ENCODE results near the gene NFX1.

Gene NFX1

DNA sequence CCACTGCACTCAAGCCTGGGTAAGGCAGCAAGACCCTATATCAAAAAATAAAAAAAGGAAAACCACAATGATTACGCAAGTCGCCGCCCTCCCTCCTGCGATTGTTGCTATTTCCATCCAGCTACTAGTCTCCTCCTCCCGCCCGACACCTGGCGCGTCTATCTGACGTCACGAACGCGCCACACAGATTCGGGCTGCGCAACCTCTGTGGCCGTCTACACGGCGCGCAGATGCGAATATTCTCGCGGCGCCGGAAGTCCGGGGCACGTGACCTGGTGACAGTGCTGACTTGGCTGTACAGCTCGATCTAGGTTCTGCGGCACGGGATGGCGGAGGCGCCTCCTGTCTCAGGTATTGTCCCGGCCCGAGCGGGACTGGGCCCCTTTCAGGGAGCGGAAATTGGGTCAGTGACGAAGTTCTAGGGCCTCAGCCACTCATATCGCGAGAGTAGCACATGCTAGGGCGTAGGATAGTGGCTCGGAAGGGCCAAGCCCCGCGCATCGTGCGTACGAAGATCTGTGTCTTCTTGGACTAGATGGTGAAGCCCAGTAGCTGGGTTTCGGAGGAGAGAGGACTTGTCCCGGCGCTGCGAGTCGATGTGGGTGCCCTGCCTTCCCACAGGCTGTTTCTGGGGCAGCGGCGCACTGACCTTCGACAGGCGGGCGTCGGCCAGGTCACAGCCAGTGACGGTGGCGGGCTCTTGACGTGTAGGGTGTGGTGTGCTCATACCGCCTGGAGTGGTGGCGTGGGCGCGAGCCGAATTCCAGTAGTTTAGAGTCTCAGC lies at the start of gene NFX1:
Gene NFX1, plus strand, starts transcription at position 270 of the 784 bp plus-strand sequence. Its CDS starts 57 bp downstream, at position 327.
- DNase-seq, result peak; percentile 95 to 98

DNA sequence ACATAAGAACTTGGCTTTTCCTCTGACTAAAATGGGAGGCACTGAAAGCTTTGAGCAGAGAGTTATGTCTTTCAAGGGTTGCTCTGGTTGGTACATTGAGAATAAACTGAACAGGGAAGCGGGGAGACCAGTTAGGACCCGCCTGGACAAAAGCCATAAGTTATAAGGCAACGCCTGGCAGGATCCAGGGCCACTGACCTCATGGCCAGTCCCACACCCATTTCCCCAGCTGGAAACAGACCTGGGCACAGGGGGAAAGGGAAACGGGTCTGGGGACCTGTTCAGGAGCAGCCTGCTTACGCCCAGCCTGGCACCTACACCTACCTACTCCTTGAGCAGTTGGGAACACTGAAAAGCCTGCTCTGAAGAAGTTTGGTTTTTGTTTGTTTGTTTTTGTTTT lies 49.0 kb upstream of the NFX1 start:
- no peak for DNase-seq

DNA sequence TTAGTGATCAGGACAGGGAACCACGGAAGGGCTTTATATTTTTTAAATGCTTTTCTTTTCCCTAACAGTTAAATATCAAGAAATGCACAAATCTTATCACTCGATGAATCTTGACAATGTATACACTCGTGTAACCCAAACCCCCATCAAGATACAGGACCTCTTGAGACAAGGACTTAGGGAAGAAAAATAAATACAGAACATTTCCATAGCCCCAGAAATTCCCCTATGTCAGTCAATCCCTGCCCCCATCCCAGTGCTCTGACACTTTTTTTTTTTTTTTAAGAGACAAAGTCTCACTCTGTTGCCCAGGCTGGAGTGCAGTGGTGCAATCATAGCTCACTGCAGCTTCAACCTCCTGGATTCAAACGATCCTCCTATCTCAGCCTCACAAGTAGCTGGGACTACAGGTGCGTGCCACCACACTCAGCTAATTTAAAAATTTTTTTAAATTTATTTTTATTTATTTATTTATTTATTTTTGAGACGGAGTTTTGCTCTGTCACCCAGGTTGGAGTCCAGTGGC lies 47.6 kb upstream of the NFX1 start:
- no peak for DNase-seq

DNA sequence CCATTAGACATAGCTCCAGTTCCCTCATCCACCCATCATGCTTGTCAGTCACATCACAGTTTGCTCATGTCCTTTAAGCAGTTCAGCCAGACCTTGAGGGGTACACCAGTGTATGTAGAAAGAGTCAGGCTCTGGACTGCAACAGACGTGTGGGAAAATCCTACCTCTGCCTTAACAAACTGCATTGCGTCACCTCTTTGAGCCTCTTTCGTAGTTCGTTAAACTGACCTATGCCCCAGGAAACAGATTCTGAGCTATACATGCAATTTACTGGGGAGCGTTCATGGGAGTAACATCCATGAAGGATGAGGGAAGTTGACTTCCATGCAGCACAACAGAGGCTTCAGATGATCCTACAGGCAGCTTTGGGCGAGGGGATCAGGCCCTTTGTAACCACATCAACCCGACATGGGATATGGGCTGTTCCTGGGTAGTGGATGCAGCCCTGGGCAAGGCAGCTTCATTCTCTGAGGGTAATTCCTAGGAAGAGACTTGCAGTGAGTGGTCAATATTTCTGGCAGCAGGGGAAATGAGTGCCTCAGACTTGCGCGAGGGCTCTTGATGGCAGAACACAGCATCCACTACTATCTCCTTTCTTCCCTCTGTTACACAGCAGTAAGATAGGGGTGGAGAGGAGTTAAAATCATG lies 46.1 kb upstream of the NFX1 start:
- DNase-seq, result no peak

DNA sequence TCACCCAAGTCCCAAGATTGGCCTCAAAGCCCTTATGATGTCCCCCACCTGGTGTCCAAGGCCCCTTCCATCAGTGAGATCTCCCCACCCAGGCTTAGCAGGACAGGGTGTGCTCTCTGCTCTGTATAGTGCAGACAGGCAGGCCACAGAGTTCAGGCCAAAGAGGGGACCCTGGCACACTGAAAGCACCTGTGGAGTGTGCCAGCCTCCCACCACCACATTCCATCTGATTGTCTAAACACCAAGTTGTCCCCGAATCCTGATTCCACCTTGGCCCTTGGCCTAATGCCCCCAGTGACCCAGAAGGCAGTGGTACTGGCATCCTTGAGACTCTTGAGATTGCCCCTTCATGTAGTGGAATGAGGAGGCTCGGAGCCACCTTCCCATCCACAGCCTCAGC lies 45.0 kb upstream of the NFX1 start:
- DNase-seq, result no peak

DNA sequence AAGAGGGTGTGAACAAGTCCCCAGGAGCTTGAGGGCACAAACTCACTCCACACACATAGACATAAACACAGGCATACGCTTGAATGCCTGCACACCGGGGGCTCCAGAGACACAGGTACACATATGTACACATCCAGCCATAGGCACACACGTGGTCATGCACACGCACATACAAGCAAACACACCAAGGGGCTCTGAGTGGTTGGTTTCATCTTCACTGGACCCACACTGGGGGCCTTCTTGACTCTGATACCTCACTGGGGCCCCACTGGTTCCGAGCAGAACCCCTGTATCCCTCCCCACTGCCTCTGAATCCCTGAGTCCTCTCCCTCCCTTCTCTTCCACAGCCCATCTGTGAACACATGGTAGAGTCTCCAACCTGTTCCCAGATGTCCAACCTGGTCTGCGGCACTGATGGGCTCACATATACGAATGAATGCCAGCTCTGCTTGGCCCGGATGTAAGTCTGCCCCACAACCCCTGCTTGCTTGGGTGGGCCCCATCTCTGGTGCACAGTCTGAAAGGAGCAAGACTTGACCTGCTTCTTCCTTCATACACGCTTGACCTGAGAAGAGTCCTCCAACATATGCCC lies 44.0 kb upstream of the NFX1 start:
- no peak for DNase-seq

DNA sequence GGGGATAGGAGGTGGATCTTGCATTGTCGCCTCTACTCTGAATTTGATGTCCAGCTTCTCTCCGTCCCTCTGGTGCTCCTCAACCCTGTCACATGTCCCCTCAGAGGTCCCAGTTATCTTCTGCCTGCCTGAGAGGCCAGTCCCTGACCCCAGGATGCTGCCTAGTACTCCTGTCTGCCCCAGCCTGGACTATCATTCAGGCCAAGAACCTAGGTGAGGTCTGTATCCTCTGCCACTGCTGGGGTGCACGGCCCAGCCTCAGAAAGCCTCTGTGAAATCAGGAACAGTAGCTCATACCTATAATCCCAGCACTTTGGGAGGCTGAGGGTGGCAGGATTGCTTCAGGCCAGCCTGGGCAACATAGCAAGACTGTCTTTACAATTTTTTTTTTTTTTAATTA lies 41.7 kb upstream of the NFX1 start:
- DNase-seq, result no peak

DNA sequence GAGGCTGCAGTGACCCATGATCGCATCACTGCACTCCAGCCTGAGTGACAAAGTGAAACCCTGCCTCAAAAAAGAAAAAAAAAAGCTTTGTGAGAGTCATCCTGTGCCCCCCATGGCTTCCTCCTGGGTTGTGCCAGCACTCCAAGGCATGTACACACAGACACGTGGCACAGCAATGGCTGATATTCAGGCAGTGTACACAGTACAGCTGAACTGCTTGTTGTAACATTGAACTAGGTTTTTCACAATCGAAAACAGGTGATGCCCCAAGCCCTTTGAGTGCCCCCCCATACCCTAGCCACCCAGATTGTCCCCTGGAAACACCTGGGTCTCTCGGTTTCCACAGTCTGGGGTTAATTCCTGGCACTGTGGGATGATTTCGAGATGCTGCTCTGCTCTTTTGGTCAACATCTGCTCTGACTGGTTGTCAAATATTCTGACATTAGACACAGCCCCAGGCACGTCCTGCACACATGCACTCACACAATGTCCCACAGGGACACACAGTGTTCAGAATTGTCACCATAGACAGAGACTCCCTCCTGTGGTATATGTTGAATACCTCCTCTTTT lies 41.1 kb upstream of the NFX1 start:
- DNase-seq, result no peak

DNA sequence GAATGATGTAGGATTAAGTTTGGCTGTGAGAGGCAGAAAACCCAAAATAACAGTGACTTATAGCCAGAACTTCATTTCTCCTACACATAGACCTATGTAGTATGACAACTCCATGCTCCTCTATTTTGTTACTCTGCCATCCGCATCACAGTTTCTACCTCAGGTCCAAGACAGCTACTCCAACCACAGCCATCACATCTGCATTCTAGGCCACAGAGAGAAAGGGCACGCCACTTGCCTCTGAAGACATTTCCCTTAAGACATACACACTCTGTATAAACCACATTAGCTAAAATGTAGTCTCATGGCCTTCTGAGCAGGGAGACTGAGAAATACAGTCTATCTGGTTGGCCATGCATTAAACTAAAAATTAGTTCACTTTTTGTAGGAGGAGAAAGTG lies 40.3 kb upstream of the NFX1 start:
- DNase-seq, result no peak

DNA sequence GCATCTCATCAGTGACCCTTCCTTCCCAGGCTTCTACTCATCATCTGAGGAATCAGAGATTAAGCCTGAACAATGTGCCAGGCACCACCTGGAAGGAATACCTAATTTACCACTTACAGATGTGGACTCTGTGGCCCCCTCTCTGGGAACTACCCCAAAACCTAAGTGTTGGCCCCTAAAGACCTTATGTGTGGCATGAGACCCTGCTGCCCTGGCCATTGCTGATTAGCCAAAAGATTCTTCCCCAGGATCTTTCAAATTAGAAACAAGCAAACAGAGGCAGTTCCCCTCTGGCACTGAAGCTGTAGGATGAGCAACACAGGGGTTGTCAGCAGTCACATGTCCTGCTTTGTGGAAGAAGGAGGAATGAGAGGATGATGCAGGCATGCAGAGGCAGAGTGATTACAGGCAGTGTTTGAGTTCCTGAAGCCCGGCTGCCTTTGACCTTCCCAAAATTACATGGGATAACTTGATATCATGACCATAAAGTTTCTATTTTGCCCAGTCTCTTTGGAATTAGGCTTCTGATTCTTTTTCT lies 39.8 kb upstream of the NFX1 start:
- DNase-seq, result no peak

DNA sequence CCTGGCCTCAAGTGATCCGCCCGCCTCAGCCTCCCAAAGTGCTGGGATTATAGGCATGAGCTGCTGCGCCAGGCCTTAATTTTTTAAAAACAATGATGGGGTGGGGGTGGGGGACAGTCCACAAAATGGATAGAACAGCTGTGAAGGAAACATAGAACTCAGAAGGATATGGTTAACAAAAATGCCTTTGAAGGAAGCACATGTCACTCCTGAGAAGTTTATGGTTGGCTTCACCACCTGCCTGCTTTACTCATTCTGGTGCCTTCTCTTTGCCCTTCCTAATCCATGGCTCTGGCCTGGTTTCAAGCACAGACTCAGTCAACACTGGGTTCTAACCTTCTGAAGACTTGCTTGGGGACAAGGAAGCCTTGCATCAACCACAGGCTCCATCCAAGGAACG lies 36.1 kb upstream of the NFX1 start:
- DNase-seq, result no peak

DNA sequence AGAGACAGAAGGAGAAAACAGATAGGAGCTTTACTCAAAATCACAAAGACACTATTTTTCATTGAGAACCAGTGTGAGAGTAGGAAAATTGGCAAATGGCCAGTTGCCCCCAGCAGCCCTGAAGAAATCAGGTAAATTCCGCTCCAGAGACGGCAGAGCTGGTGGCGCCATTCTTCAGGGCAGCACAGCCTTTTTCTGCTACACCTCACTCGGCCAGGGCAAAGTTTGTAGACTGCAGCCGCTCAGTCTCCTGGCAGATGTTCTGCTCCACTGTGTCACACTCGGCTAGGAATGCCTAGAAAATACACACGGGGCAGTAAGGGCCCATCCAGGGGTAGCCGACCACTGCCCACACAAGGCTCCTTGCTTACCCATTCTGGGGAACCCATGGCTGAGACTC lies 35.3 kb upstream of the NFX1 start:
- DNase-seq, result no peak

DNA sequence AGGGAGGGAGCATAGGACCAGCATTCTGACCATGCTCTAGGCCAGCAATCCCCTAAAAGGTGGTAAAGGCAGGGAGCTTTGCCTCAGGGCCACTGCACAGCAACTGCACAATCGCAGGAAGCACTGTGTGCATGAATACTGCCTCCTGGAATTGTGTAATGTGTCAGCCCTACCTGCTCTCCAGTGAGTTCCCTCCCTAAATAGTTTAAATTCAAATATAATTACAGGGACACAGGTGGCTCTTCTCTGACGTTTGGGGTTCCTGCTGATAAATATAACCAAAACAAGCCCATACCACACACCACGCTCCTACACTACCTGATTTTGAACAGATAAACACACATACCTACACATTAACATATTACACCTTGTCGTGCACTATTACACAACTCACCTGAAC lies 34.8 kb upstream of the NFX1 start:
- no peak for DNase-seq

DNA sequence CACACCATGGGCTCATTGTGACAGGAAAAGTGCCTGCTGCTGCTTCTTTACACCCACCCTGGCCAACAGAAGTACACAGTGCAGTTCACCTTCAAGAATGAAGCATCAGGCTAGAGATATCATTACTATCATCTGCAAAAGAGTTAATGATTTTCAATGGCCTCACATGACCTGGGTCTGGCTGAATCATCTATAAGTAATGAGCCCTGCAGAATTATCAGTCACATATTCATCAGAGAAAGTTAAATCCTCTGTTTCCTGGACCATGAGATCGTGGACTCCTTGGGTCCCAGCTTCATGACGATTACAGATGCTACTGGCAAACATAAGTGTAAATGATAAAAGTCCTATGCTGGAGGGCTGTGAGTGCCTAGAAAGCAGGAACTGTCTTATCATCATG lies 34.1 kb upstream of the NFX1 start:
- DNase-seq, result no peak

DNA sequence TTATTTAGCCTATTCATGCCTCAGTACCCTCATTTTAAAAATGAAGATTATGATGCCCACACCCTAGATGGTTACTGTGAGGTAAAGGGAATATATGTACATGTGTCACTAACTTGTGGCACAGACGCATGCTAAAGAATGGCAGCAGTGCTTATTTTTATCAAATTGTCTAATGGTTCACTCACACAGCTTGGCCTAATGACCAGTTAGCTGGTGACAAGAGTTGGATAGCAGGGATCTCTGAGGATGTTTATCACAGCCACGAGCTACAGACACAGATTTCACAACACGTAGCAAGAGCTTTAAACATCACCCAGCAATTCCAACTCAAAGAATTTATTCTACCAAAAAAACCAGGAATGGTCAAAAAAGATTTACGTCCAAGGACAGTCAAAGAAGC lies 33.0 kb upstream of the NFX1 start:
- DNase-seq, result no peak

DNA sequence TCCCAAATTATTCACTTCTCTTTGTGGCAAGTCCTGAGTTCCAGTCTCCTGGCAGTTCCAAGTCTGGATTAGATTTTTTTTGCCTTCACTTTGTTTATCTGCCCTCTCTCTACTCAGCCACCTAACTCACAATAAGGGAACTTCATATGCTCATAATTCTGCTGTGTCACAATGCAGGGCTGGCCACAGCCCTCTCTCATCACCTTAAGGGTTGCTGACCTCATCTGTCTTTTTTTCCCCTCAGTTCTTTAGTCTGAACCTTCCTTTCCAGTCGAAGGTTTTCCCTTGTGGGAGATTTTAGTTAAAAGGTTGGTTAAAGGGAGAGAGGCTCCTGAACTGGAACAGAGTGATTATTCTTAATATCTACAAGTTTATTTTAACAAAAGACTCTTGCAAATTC lies 29.9 kb upstream of the NFX1 start:
- DNase-seq, result no peak

DNA sequence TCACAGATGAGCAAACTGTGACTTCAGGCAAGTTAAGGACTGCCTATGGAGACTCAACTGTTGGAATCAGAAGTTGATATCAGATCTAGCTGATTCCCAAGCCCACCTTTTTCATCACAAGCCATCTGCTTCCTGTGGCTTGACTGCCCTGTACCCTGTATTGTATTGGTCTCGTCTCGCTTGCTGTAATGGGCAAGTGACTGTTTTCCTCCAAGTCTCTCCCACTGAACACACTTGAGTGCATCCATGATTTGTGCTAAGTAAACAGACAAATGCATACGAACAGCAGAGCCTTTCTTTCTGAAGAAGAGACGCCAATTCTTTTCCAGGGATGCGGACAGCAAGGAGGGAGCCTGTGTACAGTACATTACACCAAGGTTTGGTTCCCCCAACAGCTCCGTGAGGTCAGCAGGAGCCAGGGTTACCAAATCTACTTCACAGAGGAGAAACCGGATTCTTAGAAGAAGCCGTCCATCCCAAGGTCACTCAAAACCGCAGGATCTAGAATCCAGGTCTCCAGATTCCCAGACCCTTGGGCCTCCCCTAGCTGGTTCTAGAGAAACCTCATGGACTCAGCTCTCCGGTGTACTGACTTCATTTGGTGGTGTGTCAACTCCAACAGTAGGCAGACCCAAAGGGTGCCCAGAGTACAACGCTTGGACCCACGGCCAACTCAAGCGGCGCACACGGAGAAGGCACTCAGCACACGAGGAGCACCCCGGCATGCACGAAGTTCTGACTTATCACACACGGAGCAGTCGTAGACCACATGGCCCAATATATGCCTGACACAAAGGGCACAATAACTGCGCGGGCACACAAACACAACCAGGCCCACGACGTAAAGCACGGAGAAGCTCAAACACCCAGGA lies 26.9 kb upstream of the NFX1 start:
- DNase-seq, result peak; percentile 7 to 12

DNA sequence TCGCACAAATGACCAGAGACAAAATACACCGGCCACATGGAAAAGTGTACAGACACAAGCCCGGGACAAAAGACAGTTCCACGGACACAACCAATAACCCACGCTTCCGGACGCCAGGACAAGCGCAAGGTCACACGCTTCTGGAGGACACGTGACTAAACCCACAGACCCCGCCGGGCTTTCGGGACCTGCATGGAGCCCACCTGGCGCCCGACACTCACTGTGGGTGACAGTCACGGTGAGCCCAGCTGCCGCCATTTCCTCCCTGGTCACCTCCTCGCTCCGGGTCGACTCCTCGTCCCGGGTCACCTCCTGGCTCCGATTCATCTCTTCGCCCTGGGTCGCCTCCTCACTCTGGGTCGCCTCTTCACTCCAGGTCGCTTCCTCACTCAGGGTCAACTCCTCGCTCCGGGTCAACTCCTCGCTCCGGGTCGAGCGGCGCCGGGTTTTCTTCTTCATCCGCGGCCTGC lies 26.3 kb upstream of the NFX1 start:
- DNase-seq, result peak; percentile 26 to 29

DNA sequence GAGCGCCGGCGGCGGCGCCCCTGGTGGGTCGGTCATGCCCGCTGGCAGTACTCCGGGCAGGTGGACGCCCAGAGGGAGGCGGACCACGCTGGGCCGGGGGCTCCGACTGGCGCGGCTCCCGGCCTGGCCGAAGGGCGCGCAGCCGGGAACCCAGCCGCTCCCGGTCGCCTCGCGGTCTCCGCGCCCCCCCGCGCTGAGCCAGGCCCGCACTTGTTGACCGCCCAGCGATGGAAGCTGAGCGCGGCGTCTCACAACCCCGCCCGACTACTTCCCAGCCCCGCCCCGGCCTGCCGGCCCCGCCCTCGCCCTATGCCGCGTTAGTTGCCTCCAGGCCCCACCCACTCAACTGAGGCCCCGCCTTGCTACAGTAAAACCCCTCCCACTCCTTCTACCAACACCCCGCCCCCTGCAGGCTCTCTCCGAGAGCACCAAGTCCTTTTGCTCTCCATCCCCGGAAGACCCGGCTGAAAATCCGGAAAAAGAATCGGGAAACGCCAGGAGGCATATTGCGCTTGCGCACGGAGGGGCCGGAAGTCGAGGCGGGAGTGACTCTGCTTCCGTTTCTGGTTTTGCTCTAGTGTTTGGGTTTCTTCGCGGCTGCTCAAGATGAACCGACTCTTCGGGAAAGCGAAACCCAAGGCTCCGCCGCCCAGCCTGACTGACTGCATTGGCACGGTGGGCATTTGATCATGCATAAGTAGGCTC lies 25.7 kb upstream of the NFX1 start, which contains the start of the genes BAG1 and CHMP5:
Gene BAG1, minus strand, starts transcription at position 236 of the 705 bp plus-strand sequence.
Gene CHMP5, plus strand, starts transcription at position 577 of the 705 bp plus-strand sequence. Its CDS starts 30 bp downstream, at position 607.
- peak; percentile 100 for DNase-seq

DNA sequence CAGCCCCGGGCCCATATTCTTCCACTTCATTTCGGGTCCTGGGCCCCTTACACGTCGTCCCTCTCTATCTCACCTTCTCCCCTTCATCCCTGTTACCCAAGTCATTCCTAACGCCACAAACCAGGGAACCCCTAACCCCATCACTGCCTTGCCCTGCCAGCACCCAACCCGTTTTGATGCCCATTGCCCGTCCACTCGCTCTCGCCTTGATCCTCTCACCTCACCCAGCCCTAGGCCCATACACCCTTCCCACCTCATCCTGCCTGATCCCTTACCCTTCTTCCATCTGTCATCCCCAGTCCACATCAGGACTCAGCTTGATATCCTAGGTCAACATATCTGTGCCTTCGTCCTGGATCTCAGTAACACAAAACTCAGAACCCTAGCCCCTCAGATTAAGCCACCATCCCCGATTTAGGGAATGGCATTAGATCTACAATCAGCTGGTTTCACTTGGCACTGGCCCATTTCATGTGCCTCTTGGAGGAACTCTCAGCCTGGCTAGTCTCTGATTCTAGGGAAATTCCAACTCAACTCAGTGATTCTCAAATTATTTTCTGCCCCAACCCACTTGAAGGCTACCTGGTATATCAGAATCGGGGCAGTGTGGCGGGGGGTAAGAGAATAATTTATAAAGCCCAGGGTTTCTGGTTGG lies 25.0 kb upstream of the NFX1 start:
- no peak for DNase-seq
